Esophagus muscularis mucosa (tissue), 4 donors: Measurements from ENCODE around the gene PNLIPRP1. TPM values are rescaled to one million over a fixed set of nuclear protein-coding genes. Genes with fewer than 3 reads are reported as not detected.

Experiments used
- DNase-seq: peaks from one replicate; pipeline ENCODE4 v3.0.0-alpha.2; 2017; ENCODE audit errors: extremely low spot score
- H3K27ac ChIP-seq, 4 donors: fragments of 200-600 bp; sonication (generic); replicated peaks in 1 of 4; 1 replicate in 3 of 4; 2 replicates in 1 of 4; pipeline ENCODE4 v1.5.1; 2016 to 2019; ENCODE audit warnings: mild to moderate bottlenecking in 1 of 4
- H3K27me3 ChIP-seq, 4 donors: fragments of 200-600 bp; sonication (generic); one replicate each; pipeline versions ENCODE4 v1.5.1 to v1.6.0; 2016 to 2019
- H3K36me3 ChIP-seq, 4 donors: fragments of 200-600 bp; sonication (generic); one replicate each; pipeline ENCODE4 v1.5.1; 2016 to 2019
- H3K4me1 ChIP-seq, 4 donors: fragments of 200-600 bp; sonication (generic); one replicate each; pipeline ENCODE4 v1.5.1; 2016 to 2019
- H3K4me3 ChIP-seq, 4 donors: fragments of 200-600 bp; sonication (generic); 1 replicate in 2 of 4; 2 replicates in 2 of 4; pipeline ENCODE4 v1.5.1; 2016 to 2019; ENCODE audit warnings: mild to moderate bottlenecking in 4 of 4, moderate library complexity in 1 of 4
- H3K9me3 ChIP-seq, 4 donors: fragments of 200-600 bp; sonication (generic); 1 replicate in 3 of 4; 2 replicates in 1 of 4; pipeline ENCODE4 v1.5.1; 2016 to 2019
- EP300 ChIP-seq: sonication (generic); formaldehyde crosslinking; IDR thresholded peaks from one replicate; pipeline ENCODE4 v1.6.1; 2017; ENCODE audit warnings: antibody characterized with exemption
- POLR2A ChIP-seq: fragments of 450-650 bp; IDR thresholded peaks from one replicate; pipeline ENCODE4 v1.6.1; 2017; ENCODE audit warnings: antibody characterized with exemption, moderate library complexity, mild to moderate bottlenecking, low read depth
- POLR2AphosphoS5 ChIP-seq, 2 donors: sonication (generic); formaldehyde crosslinking; IDR thresholded peaks; one replicate each; pipeline ENCODE4 v1.6.1; 2017; ENCODE audit warnings: antibody characterized with exemption in 2 of 2
- WGBS: methylation state at CpG from one replicate; pipeline ENCODE4 v1.1.5; 2018; 5-methylcytosine and 5-hydroxymethylcytosine counted together
- intact Hi-C: fragments of 100-400 bp; cut with DNase I; formaldehyde crosslinking; loops from one replicate; pipeline ENCODE4 v1.15.1; 2023
- total RNA-seq, 4 donors: library from RNA; depleted of rRNA; stranded (reverse); fragments of >200 nt; gene quantifications; one replicate each; pipeline versions ENCODE4 v1.1.0 to v1.2.1, GENCODE V29; 2016
- TF ChIP-seq, protein P1 (sequence below), 3 experiments: fragments of 200-600 bp in 2 of 3; fragments of 450-650 bp in 1 of 3; sonication (generic) in 2 of 3; IDR thresholded peaks; one replicate each; pipeline ENCODE4 v1.5.1; 2017 to 2019; ENCODE audit warnings: antibody characterized with exemption in 3 of 3, mild to moderate bottlenecking in 2 of 3, moderate library complexity in 1 of 3

Gene PNLIPRP1
- total RNA-seq: not detected

GRCh38 chr10:116590590-116591444, at the start of gene PNLIPRP1:
TSS of gene PNLIPRP1 (plus strand) at chr10:116590959. CDS start at chr10:116591130, 171 bp downstream.
- no peaks in the 10 kb centered on the region for H3K4me1 ChIP-seq
- H3K36me3 ChIP-seq: no peaks in the 10 kb centered on the region
- H3K27me3 ChIP-seq: no peaks in the 10 kb centered on the region
- TF ChIP-seq POLR2A (no peak), EP300 (no peak), POLR2AphosphoS5 (IDR thresholded peaks at IDR 0.05) (no peak)
- DNase-seq: no peak
- intact Hi-C loops: no loop called here
- WGBS: 74% methylated on average over 9 of the region's 9 CpGs
- H3K4me3 ChIP-seq: no peak within 1 kb of the TSS
- H3K27ac ChIP-seq: no peak within 1 kb of the TSS
- no peaks in the 10 kb centered on the region for H3K9me3 ChIP-seq

DNA sequence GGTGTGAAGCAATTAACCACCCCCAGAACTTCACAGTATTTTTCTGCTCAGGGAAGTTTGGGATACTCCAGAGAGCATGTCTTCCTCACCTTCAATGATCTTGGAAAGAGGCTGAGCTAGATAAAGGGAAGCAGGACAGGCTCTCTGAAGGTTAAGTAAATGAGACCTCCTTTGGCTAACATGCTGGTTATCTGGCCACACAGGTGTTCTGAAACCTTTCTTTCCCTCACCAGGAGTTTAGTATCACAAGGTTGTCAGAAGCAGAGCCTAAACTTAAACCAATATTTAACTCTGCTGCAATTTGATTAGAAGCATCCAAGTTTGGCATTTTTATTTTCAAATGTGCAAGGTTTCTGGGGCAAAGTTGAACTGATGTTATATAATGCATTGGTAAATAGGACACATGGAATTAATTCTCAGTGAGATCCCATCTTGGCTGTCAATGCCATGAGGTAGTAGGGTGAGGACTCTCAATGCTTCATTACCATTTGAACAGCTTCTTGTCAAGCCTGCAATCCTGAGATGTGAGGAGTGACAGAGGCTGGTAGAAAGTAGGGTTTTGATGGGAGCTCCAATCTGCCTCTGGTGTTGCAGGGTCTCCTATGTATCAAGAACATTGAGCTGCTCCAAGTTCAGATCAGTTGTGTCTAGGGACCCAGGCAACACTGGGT, 48.6 kb upstream of the PNLIPRP1 start:
- no peaks in the 10 kb centered on the region for H3K36me3 ChIP-seq

GRCh38 chr10:116545122-116545521, 45.6 kb upstream of the PNLIPRP1 start:
- H3K4me1 ChIP-seq: no peaks in the 10 kb centered on the region
- no peak overlapping the region for H3K4me3 ChIP-seq
- 84% methylated on average over 1 of the region's 1 CpG for WGBS
- DNase-seq: no peak
- H3K9me3 ChIP-seq: no peaks in the 10 kb centered on the region
- H3K36me3 ChIP-seq: no peaks in the 10 kb centered on the region
- H3K27ac ChIP-seq: no peak overlapping the region
- TF ChIP-seq POLR2A: no peak
- H3K27me3 ChIP-seq: peaks cover 0 to 4% (median 0%) of the 10 kb centered on the region in 4 donors
- intact Hi-C loops: no loop called here

More for the DNA sequence above, 48.6 kb upstream of the PNLIPRP1 start:
- no peak overlapping the region for H3K4me3 ChIP-seq
- no peaks in the 10 kb centered on the region for H3K9me3 ChIP-seq
- TF ChIP-seq EP300 (no peak), POLR2AphosphoS5 (IDR thresholded peaks at IDR 0.05) (no peak), POLR2A (no peak)
- TF ChIP-seq, protein P1, sequence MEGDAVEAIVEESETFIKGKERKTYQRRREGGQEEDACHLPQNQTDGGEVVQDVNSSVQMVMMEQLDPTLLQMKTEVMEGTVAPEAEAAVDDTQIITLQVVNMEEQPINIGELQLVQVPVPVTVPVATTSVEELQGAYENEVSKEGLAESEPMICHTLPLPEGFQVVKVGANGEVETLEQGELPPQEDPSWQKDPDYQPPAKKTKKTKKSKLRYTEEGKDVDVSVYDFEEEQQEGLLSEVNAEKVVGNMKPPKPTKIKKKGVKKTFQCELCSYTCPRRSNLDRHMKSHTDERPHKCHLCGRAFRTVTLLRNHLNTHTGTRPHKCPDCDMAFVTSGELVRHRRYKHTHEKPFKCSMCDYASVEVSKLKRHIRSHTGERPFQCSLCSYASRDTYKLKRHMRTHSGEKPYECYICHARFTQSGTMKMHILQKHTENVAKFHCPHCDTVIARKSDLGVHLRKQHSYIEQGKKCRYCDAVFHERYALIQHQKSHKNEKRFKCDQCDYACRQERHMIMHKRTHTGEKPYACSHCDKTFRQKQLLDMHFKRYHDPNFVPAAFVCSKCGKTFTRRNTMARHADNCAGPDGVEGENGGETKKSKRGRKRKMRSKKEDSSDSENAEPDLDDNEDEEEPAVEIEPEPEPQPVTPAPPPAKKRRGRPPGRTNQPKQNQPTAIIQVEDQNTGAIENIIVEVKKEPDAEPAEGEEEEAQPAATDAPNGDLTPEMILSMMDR (IDR thresholded peaks at IDR 0.05): no peak
- no peaks in the 10 kb centered on the region for H3K4me1 ChIP-seq
- intact Hi-C loops: no loop called here
- no peak overlapping the region for H3K27ac ChIP-seq
- peaks cover 0 to 4% (median 0%) of the 10 kb centered on the region in 4 donors for H3K27me3 ChIP-seq
- DNase-seq: no peak

GRCh38 chr10:116545756-116546155, 45.0 kb upstream of the PNLIPRP1 start, which contains the start of gene PNLIP:
TSS of gene PNLIP (plus strand) at chr10:116545931. CDS start at chr10:116546093, 162 bp downstream.
- DNase-seq: no peak
- WGBS: 86% methylated on average over 8 of the region's 8 CpGs
- Histone ChIP-seq H3K27me3 (peaks cover 0 to 4% (median 0%) of the 10 kb centered on the region in 4 donors), H3K9me3 (no peaks in the 10 kb centered on the region), H3K4me3 (no peak within 1 kb of the TSS), H3K27ac (no peak within 1 kb of the TSS), H3K4me1 (no peaks in the 10 kb centered on the region), H3K36me3 (no peaks in the 10 kb centered on the region)
- intact Hi-C loops: no loop called here
- TF ChIP-seq EP300 (no peak), POLR2AphosphoS5 (IDR thresholded peaks at IDR 0.05) (no peak), POLR2A (no peak)
- TF ChIP-seq, protein P1 (IDR thresholded peaks at IDR 0.05): no peak

DNA sequence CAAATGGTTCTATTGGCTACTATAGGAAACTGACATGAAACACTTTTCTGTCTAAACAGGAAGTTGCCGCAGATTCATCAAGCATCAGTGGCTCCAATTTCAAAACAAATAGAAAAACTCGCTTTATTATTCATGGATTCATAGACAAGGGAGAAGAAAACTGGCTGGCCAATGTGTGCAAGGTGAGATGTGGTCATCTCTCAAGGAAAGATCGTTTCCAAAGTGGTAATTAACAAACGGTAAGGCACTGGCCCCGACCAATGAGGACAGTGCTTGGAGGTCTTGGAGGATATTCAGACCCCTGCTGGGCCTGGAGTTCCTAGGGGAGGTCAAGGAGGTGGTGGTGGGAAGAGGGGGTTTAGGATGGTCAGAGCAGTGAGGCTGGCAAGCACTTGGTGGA, 42.5 kb upstream of the PNLIPRP1 start:
- 81% methylated on average over 5 of the region's 5 CpGs for WGBS
- H3K27me3 ChIP-seq: no peaks in the 10 kb centered on the region
- intact Hi-C loops: no loop called here
- no peaks in the 10 kb centered on the region for H3K4me1 ChIP-seq
- no peak overlapping the region for H3K27ac ChIP-seq
- TF ChIP-seq, protein P1 (IDR thresholded peaks at IDR 0.05): no peak
- TF ChIP-seq POLR2AphosphoS5 (IDR thresholded peaks at IDR 0.05) (no peak), POLR2A (no peak), EP300 (no peak)
- no peaks in the 10 kb centered on the region for H3K9me3 ChIP-seq
- no peak for DNase-seq
- H3K36me3 ChIP-seq: no peaks in the 10 kb centered on the region
- H3K4me3 ChIP-seq: no peak overlapping the region
